GM23338 (cell line): ENCODE data around the gene CGREF1. TPM values are rescaled to one million over a fixed set of nuclear protein-coding genes. Genes with fewer than 3 reads are reported as not detected.

Source experiments
- ATAC-seq: fragments of 200-7000 bp; cut with Tn5 transposase; 3 replicates; pipeline ENCODE4 v1.9.1; 2020
- DNase-seq: peaks from one replicate; pipeline ENCODE4 v3.0.0-alpha.2; 2015; ENCODE audit warnings: low spot score
- H2AFZ ChIP-seq: fragments of 200-600 bp; sonication (generic); 2 replicates; pipeline ENCODE4 v1.8.0; 2016; ENCODE audit warnings: antibody characterized with exemption, mild to moderate bottlenecking, moderate library complexity
- H3F3A ChIP-seq: fragments of 200-600 bp; sonication (generic); replicated peaks from 2 replicates; pipeline ENCODE4 v1.8.0; 2017; ENCODE audit warnings: antibody characterized with exemption, mixed run types, low read depth
- H3K27ac ChIP-seq: fragments of 200-600 bp; sonication (generic); 2 replicates; pipeline ENCODE4 v1.6.1; 2016; ENCODE audit warnings: low read depth
- H3K27me3 ChIP-seq: fragments of 200-600 bp; sonication (generic); 2 replicates; pipeline ENCODE4 v1.8.0; 2016; ENCODE audit warnings: mild to moderate bottlenecking, mixed run types, moderate library complexity; ENCODE audit not compliant: insufficient read depth
- H3K36me3 ChIP-seq: fragments of 200-600 bp; sonication (generic); 2 replicates; pipeline ENCODE4 v1.8.0; 2016; ENCODE audit warnings: mild to moderate bottlenecking; ENCODE audit not compliant: insufficient read depth
- H3K4me1 ChIP-seq: fragments of 200-600 bp; sonication (generic); 2 replicates; pipeline ENCODE4 v1.8.0; 2016; ENCODE audit warnings: mild to moderate bottlenecking, moderate library complexity; ENCODE audit not compliant: insufficient read depth
- H3K4me2 ChIP-seq: fragments of 200-600 bp; sonication (generic); 2 replicates; pipeline ENCODE4 v1.7.1; 2017; ENCODE audit warnings: mixed run types
- H3K4me3 ChIP-seq: fragments of 200-600 bp; sonication (generic); 2 replicates; pipeline ENCODE4 v1.6.1; 2016; ENCODE audit warnings: mixed run types
- H3K79me2 ChIP-seq: fragments of 200-600 bp; sonication (generic); replicated peaks from 2 replicates; pipeline ENCODE4 v1.8.0; 2017; ENCODE audit warnings: mild to moderate bottlenecking; ENCODE audit not compliant: insufficient read depth
- H3K9me2 ChIP-seq: fragments of 200-600 bp; sonication (generic); 2 replicates; pipeline ENCODE4 v1.8.0; 2017; ENCODE audit not compliant: insufficient read depth
- H4K20me1 ChIP-seq: fragments of 200-600 bp; sonication (generic); replicated peaks from 2 replicates; pipeline ENCODE4 v1.8.0; 2017; ENCODE audit warnings: mild to moderate bottlenecking; ENCODE audit not compliant: insufficient read depth
- H3K27ac Mint-ChIP-seq: 2 replicates; pipeline ENCODE4 v1.8.0; 2020; ENCODE audit warnings: inconsistent platforms, mild to moderate bottlenecking, moderate library complexity, mixed read lengths
- H3K27me3 Mint-ChIP-seq: 3 replicates; pipeline ENCODE4 v1.8.0; 2022; ENCODE audit warnings: low read depth, mild to moderate bottlenecking, moderate library complexity, mixed read lengths, inconsistent platforms; ENCODE audit not compliant: insufficient read depth, poor library complexity
- H3K36me3 Mint-ChIP-seq: 3 replicates; pipeline ENCODE4 v1.8.0; 2021; ENCODE audit warnings: low read depth, mild to moderate bottlenecking, inconsistent platforms, moderate library complexity, mixed read lengths
- H3K4me1 Mint-ChIP-seq: 3 replicates; pipeline ENCODE4 v1.8.0; 2020; ENCODE audit warnings: mild to moderate bottlenecking, inconsistent platforms, mixed read lengths
- H3K4me3 Mint-ChIP-seq: 3 replicates; pipeline ENCODE4 v1.8.0; 2021; ENCODE audit warnings: moderate library complexity, mild to moderate bottlenecking, inconsistent platforms, mixed read lengths
- H3K9me3 Mint-ChIP-seq: 3 replicates; pipeline ENCODE4 v1.8.0; 2020; ENCODE audit warnings: moderate library complexity, mild to moderate bottlenecking, inconsistent platforms, mixed read lengths
- CREB1 ChIP-seq: fragments of 250-450 bp; sonication (Bioruptor Pico); IDR thresholded peaks from 2 replicates; pipeline ENCODE4 v1.5.0; 2020; ENCODE audit warnings: low read depth, mild to moderate bottlenecking, moderate library complexity
- CTCF ChIP-seq, 2 experiments: fragments of 200-600 bp in 1 of 2; sonication (generic) in 1 of 2; conservative IDR thresholded peaks; 2 replicates each; pipeline versions ENCODE4 v1.5.1 to v1.6.1; 2016 to 2017; ENCODE audit warnings: antibody characterized with exemption in 2 of 2, low read depth in 2 of 2, mild to moderate bottlenecking in 2 of 2, moderate library complexity in 1 of 2
- ETS1 ChIP-seq: IDR thresholded peaks from 2 replicates; pipeline ENCODE4 v1.6.1; 2016; ENCODE audit warnings: antibody characterized with exemption
- EZH2 ChIP-seq: fragments of 200-600 bp; sonication (generic); IDR thresholded peaks from one replicate; pipeline ENCODE4 v1.8.0; 2017; ENCODE audit warnings: antibody characterized with exemption, mild to moderate bottlenecking, low read depth; ENCODE audit not compliant: unreplicated experiment
- EZH2phosphoT487 ChIP-seq: fragments of 200-600 bp; sonication (generic); IDR thresholded peaks from one replicate; pipeline ENCODE4 v1.8.1; 2018; ENCODE audit warnings: antibody characterized with exemption; ENCODE audit not compliant: unreplicated experiment
- JUNB ChIP-seq: IDR thresholded peaks from one replicate; pipeline ENCODE4 v1.6.1; 2016; ENCODE audit warnings: antibody characterized with exemption; ENCODE audit not compliant: unreplicated experiment
- NANOG ChIP-seq: IDR thresholded peaks from 2 replicates; pipeline ENCODE4 v1.6.1; 2016; ENCODE audit warnings: antibody characterized with exemption, borderline replicate concordance
- POLR2AphosphoS5 ChIP-seq: IDR thresholded peaks from 2 replicates; pipeline ENCODE4 v1.6.1; 2016; ENCODE audit warnings: antibody characterized with exemption, low read depth
- STAT1 ChIP-seq: IDR thresholded peaks from one replicate; pipeline ENCODE4 v1.6.1; 2016; ENCODE audit warnings: antibody characterized with exemption; ENCODE audit not compliant: unreplicated experiment
- ZNF114 ChIP-seq: fragments of 250-450 bp; sonication (Bioruptor Pico); IDR thresholded peaks from 2 replicates; pipeline ENCODE4 v1.5.0; 2020; ENCODE audit warnings: mild to moderate bottlenecking, moderate library complexity
- ZNF331 ChIP-seq: fragments of 250-450 bp; sonication (Bioruptor Pico); IDR thresholded peaks from 2 replicates; pipeline ENCODE4 v1.5.0; 2020; ENCODE audit warnings: low read depth, mild to moderate bottlenecking, moderate library complexity
- ZNF462 ChIP-seq: fragments of 250-450 bp; sonication (Bioruptor Pico); IDR thresholded peaks from 2 replicates; pipeline ENCODE4 v1.5.0; 2020; ENCODE audit warnings: mild to moderate bottlenecking, moderate library complexity
- polyA plus RNA-seq: library from polyadenylated mRNA; unstranded; fragments of >200 nt; fragmentation: Nextera tagmentation; extraction: Ambion mirVana; gene quantifications from 2 replicates; pipeline ENCODE4 v1.2.1, GENCODE V29; 2016
- total RNA-seq: library from RNA; depleted of rRNA; stranded (reverse); fragments of >200 nt; shearing (Covaris generic); gene quantifications from 2 replicates; pipeline ENCODE4 v1.2.3, GENCODE V29; 2014
- TF ChIP-seq, protein P1 (sequence below): IDR thresholded peaks from one replicate; pipeline ENCODE4 v1.6.1; 2018; ENCODE audit warnings: antibody characterized with exemption; ENCODE audit not compliant: unreplicated experiment

Gene CGREF1
- total and polyA plus RNA-seq, 2 experiments from 2014 or later = 4.1 to 4.5 TPM

DNA sequence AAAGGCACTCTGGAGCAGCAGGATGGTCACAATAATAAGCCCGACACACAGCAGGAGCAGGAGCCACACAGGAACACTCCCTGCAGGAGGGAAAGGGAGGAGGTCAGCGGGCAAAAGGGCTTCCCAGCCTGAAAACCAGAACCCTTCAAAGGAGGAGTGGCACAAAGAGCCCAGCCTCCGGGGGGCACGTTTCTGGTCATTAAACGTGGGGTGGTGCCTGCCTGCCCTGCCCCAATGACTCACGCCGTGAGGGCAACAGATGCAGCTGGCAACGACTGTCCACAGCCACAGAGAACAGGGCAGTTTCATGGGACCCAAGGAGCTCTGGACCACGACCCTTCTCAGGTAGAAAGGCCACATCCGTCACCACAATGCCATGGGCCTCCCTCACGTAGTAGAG lies 12.5 kb upstream of the CGREF1 start:
- H3K4me1 ChIP-seq = peaks cover 6% of the 10 kb centered on the region; the same call in 1 of the 2 replicates
- no peak overlapping the region for H3K4me2 ChIP-seq
- no peaks in the 10 kb centered on the region; the same call in 1 of the 2 replicates for H3F3A ChIP-seq
- Mint-ChIP-seq H3K27me3 (peaks cover 8% of the 10 kb centered on the region), H3K4me3 (no peak overlapping the region), H3K36me3 (peaks cover 26% of the 10 kb centered on the region; the same call in 2 of the 3 replicates), H3K9me3 (no peaks in the 10 kb centered on the region), H3K4me1 (peaks cover 10% of the 10 kb centered on the region; the same call in 2 of the 3 replicates), H3K27ac (no peak overlapping the region)
- TF ChIP-seq EZH2 (no peak), ZNF331 (no peak), ZNF462 (CRISPR knock-in tag) (no peak), STAT1 (no peak), ZNF114 (CRISPR knock-in tag) (no peak), CREB1 (CRISPR knock-in tag) (no peak), ETS1 (no peak), CTCF (conservative IDR thresholded peaks at IDR 0.05; ENCODE audit: low read depth in 2 of 2) (no peak), POLR2AphosphoS5 (no peak), JUNB (no peak), NANOG (no peak), EZH2phosphoT487 (no peak)
- TF ChIP-seq, protein P1, sequence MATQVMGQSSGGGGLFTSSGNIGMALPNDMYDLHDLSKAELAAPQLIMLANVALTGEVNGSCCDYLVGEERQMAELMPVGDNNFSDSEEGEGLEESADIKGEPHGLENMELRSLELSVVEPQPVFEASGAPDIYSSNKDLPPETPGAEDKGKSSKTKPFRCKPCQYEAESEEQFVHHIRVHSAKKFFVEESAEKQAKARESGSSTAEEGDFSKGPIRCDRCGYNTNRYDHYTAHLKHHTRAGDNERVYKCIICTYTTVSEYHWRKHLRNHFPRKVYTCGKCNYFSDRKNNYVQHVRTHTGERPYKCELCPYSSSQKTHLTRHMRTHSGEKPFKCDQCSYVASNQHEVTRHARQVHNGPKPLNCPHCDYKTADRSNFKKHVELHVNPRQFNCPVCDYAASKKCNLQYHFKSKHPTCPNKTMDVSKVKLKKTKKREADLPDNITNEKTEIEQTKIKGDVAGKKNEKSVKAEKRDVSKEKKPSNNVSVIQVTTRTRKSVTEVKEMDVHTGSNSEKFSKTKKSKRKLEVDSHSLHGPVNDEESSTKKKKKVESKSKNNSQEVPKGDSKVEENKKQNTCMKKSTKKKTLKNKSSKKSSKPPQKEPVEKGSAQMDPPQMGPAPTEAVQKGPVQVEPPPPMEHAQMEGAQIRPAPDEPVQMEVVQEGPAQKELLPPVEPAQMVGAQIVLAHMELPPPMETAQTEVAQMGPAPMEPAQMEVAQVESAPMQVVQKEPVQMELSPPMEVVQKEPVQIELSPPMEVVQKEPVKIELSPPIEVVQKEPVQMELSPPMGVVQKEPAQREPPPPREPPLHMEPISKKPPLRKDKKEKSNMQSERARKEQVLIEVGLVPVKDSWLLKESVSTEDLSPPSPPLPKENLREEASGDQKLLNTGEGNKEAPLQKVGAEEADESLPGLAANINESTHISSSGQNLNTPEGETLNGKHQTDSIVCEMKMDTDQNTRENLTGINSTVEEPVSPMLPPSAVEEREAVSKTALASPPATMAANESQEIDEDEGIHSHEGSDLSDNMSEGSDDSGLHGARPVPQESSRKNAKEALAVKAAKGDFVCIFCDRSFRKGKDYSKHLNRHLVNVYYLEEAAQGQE = no peak
- no peaks in the 10 kb centered on the region for H3K36me3 ChIP-seq
- peaks cover 10% of the 10 kb centered on the region for H4K20me1 ChIP-seq
- DNase-seq (no peak), ATAC-seq (no peak)
- H3K9me2 ChIP-seq = no peaks in the 10 kb centered on the region
- H3K27me3 ChIP-seq = no peaks in the 10 kb centered on the region
- no peak overlapping the region for H2AFZ ChIP-seq
- H3K27ac ChIP-seq = no peak overlapping the region
- H3K4me3 ChIP-seq = no peak overlapping the region
- peaks cover 11% of the 10 kb centered on the region for H3K79me2 ChIP-seq
